Central memory CD8-positive, alpha-beta T cell (primary cell): ENCODE measurements around the gene CDH23.

Source experiments
- ATAC-seq: fragments of 150-1000 bp; cut with Tn5 transposase; replicated peaks from 2 replicates; pipeline ENCODE4 v1.10.0; 2022; ENCODE audit warnings: mild to moderate bottlenecking, moderate FRiP score, moderate number of reproducible peaks; ENCODE audit not compliant: poor library complexity, severe bottlenecking; ENCODE audit errors: extremely low read depth
- DNase-seq, 2 donors: peaks; one replicate each; pipeline ENCODE4 v3.0.0; 2021; ENCODE audit warnings: low spot score in 2 of 2
- H3K27ac Mint-ChIP-seq: one replicate; pipeline ENCODE4 v1.8.0; 2022; ENCODE audit warnings: low read depth, mild to moderate bottlenecking, moderate library complexity, mixed read lengths
- H3K27me3 Mint-ChIP-seq: one replicate; pipeline ENCODE4 v1.8.0; 2022; ENCODE audit warnings: mixed read lengths
- H3K36me3 Mint-ChIP-seq: one replicate; pipeline ENCODE4 v1.8.0; 2022; ENCODE audit warnings: mild to moderate bottlenecking, moderate library complexity, mixed read lengths; ENCODE audit not compliant: insufficient read depth
- H3K4me1 Mint-ChIP-seq: one replicate; pipeline ENCODE4 v1.8.0; 2022; ENCODE audit warnings: mixed read lengths
- H3K4me3 Mint-ChIP-seq: one replicate; pipeline ENCODE4 v1.8.0; 2022; ENCODE audit warnings: mild to moderate bottlenecking, moderate library complexity, mixed read lengths
- H3K9me3 Mint-ChIP-seq: one replicate; pipeline ENCODE4 v1.8.0; 2022; ENCODE audit warnings: mixed read lengths

The CDH23 gene

GRCh38 chr10:71502851-71503250 lies 106.1 kb downstream of the CDH23 start:
- DNase-seq = no peak
- H3K4me1 Mint-ChIP-seq = no peaks in the 10 kb centered on the region
- no peak overlapping the region for H3K27ac Mint-ChIP-seq
- H3K4me3 Mint-ChIP-seq = no peak overlapping the region
- H3K27me3 Mint-ChIP-seq = peaks cover 38% of the 10 kb centered on the region
- ATAC-seq = no peak
- H3K9me3 Mint-ChIP-seq = no peaks in the 10 kb centered on the region
- H3K36me3 Mint-ChIP-seq = no peaks in the 10 kb centered on the region

- H3K27ac Mint-ChIP-seq = no peak overlapping the region
- H3K9me3 Mint-ChIP-seq = no peaks in the 10 kb centered on the region
- DNase-seq (no peak), ATAC-seq (no peak)
- no peaks in the 10 kb centered on the region for H3K4me1 Mint-ChIP-seq
- no peak overlapping the region for H3K4me3 Mint-ChIP-seq
- H3K36me3 Mint-ChIP-seq = no peaks in the 10 kb centered on the region
- peaks cover 25% of the 10 kb centered on the region for H3K27me3 Mint-ChIP-seq
Observed at GRCh38 chr10:71504168-71504567, 107.4 kb downstream of the CDH23 start.

- Mint-ChIP-seq H3K27me3 (peaks cover 22% of the 10 kb centered on the region), H3K27ac (no peak overlapping the region), H3K4me3 (no peak overlapping the region), H3K9me3 (no peaks in the 10 kb centered on the region), H3K4me1 (no peaks in the 10 kb centered on the region), H3K36me3 (no peaks in the 10 kb centered on the region)
- DNase-seq = no peak
- ATAC-seq = no peak
Observed at GRCh38 chr10:71504570-71504969, 107.8 kb downstream of the CDH23 start.

GRCh38 chr10:71505862-71506261 lies 109.1 kb downstream of the CDH23 start:
- no peak for DNase-seq
- Mint-ChIP-seq H3K4me1 (no peaks in the 10 kb centered on the region), H3K4me3 (no peak overlapping the region), H3K9me3 (no peaks in the 10 kb centered on the region), H3K27ac (no peak overlapping the region), H3K27me3 (peaks cover 19% of the 10 kb centered on the region), H3K36me3 (no peaks in the 10 kb centered on the region)
- no peak for ATAC-seq

GRCh38 chr10:71509444-71509843 lies 112.7 kb downstream of the CDH23 start:
- DNase-seq (no peak), ATAC-seq (no peak)
- Mint-ChIP-seq H3K4me3 (no peak overlapping the region), H3K4me1 (no peaks in the 10 kb centered on the region), H3K9me3 (no peaks in the 10 kb centered on the region), H3K27ac (no peak overlapping the region), H3K27me3 (peaks cover 11% of the 10 kb centered on the region), H3K36me3 (no peaks in the 10 kb centered on the region)

GRCh38 chr10:71511206-71511605 lies 114.5 kb downstream of the CDH23 start:
- no peak overlapping the region for H3K27ac Mint-ChIP-seq
- H3K36me3 Mint-ChIP-seq = no peaks in the 10 kb centered on the region
- ATAC-seq = no peak
- H3K4me1 Mint-ChIP-seq = no peaks in the 10 kb centered on the region
- H3K27me3 Mint-ChIP-seq = peaks cover 3% of the 10 kb centered on the region
- no peaks in the 10 kb centered on the region for H3K9me3 Mint-ChIP-seq
- no peak for DNase-seq
- H3K4me3 Mint-ChIP-seq = no peak overlapping the region

- Mint-ChIP-seq H3K36me3 (no peaks in the 10 kb centered on the region), H3K9me3 (no peaks in the 10 kb centered on the region), H3K4me3 (no peak overlapping the region), H3K4me1 (no peaks in the 10 kb centered on the region), H3K27me3 (no peaks in the 10 kb centered on the region), H3K27ac (no peak overlapping the region)
- DNase-seq (no peak), ATAC-seq (no peak)
Observed at GRCh38 chr10:71512312-71512711, 115.6 kb downstream of the CDH23 start.

GRCh38 chr10:71512761-71513539 lies 116.2 kb downstream of the CDH23 start:
- DNase-seq = no peak
- H3K9me3 Mint-ChIP-seq = no peaks in the 10 kb centered on the region

GRCh38 chr10:71513540-71513853 lies 116.8 kb downstream of the CDH23 start:
- Mint-ChIP-seq H3K27me3 (no peaks in the 10 kb centered on the region), H3K9me3 (no peaks in the 10 kb centered on the region), H3K4me3 (no peak overlapping the region), H3K4me1 (no peaks in the 10 kb centered on the region), H3K27ac (no peak overlapping the region), H3K36me3 (no peaks in the 10 kb centered on the region)
- DNase-seq (no peak), ATAC-seq (no peak)

More at GRCh38 chr10:71512761-71513539, 116.2 kb downstream of the CDH23 start:
- Mint-ChIP-seq H3K36me3 (no peaks in the 10 kb centered on the region), H3K4me3 (no peak overlapping the region), H3K4me1 (no peaks in the 10 kb centered on the region), H3K27ac (no peak overlapping the region), H3K27me3 (no peaks in the 10 kb centered on the region)
- ATAC-seq = no peak

- H3K27me3 Mint-ChIP-seq = no peaks in the 10 kb centered on the region
- no peak overlapping the region for H3K4me3 Mint-ChIP-seq
- H3K27ac Mint-ChIP-seq = no peak overlapping the region
- no peak for DNase-seq
- no peaks in the 10 kb centered on the region for H3K36me3 Mint-ChIP-seq
- ATAC-seq = no peak
- H3K9me3 Mint-ChIP-seq = no peaks in the 10 kb centered on the region
- H3K4me1 Mint-ChIP-seq = no peaks in the 10 kb centered on the region
Observed at GRCh38 chr10:71513936-71514335, 117.2 kb downstream of the CDH23 start.

GRCh38 chr10:71515531-71516172 lies 118.9 kb downstream of the CDH23 start:
- no peak for DNase-seq
- Mint-ChIP-seq H3K4me1 (no peaks in the 10 kb centered on the region), H3K9me3 (no peaks in the 10 kb centered on the region), H3K36me3 (no peaks in the 10 kb centered on the region), H3K4me3 (no peak overlapping the region), H3K27me3 (peaks cover under 1% of the 10 kb centered on the region), H3K27ac (no peak overlapping the region)
- ATAC-seq = no peak

- H3K4me1 Mint-ChIP-seq = no peaks in the 10 kb centered on the region
- no peak overlapping the region for H3K27ac Mint-ChIP-seq
- DNase-seq (no peak), ATAC-seq (no peak)
- peaks cover 13% of the 10 kb centered on the region for H3K27me3 Mint-ChIP-seq
- no peaks in the 10 kb centered on the region for H3K36me3 Mint-ChIP-seq
- no peaks in the 10 kb centered on the region for H3K9me3 Mint-ChIP-seq
- no peak overlapping the region for H3K4me3 Mint-ChIP-seq
Observed at GRCh38 chr10:71516890-71517289, 120.2 kb downstream of the CDH23 start.
